H9 (cell line): ENCODE measurements around the gene FAM43A. TPM values are rescaled to one million over a fixed set of nuclear protein-coding genes. Genes with fewer than 3 reads are reported as not detected.

ENCODE experiments used
- DNase-seq: peaks from one replicate; pipeline ENCODE4 v3.0.0-alpha.2; 2017
- H2AFZ ChIP-seq: one replicate; pipeline ENCODE4 v1.6.1; 2013; ENCODE audit warnings: mild to moderate bottlenecking, low read length, control low read depth, moderate library complexity
- H2AK5ac ChIP-seq: 2 replicates; pipeline ENCODE4 v1.6.1; 2013; ENCODE audit warnings: low read length, control low read depth, mixed read lengths; ENCODE audit not compliant: insufficient read length
- H2BK120ac ChIP-seq: one replicate; pipeline ENCODE4 v1.6.1; 2013; ENCODE audit warnings: low read depth, mild to moderate bottlenecking, low read length, control low read depth, inconsistent platforms; ENCODE audit not compliant: poor library complexity, severe bottlenecking
- H2BK12ac ChIP-seq: 2 replicates; pipeline ENCODE4 v1.6.1; 2013; ENCODE audit warnings: low read length, control low read depth, mixed read lengths, low read depth; ENCODE audit not compliant: insufficient read length
- H2BK15ac ChIP-seq: 2 replicates; pipeline ENCODE4 v1.6.1; 2013; ENCODE audit warnings: low read depth, low read length, control low read depth
- H2BK20ac ChIP-seq: one replicate; pipeline ENCODE4 v1.6.1; 2013; ENCODE audit warnings: low read depth, mild to moderate bottlenecking, low read length, control low read depth, inconsistent platforms; ENCODE audit not compliant: poor library complexity, severe bottlenecking
- H2BK5ac ChIP-seq: 2 replicates; pipeline ENCODE4 v1.6.1; 2013; ENCODE audit warnings: low read length, control low read depth, mixed read lengths; ENCODE audit not compliant: insufficient read length
- H3K14ac ChIP-seq: 2 replicates; pipeline ENCODE4 v1.6.1; 2013; ENCODE audit warnings: low read length, control low read depth; ENCODE audit not compliant: insufficient read depth
- H3K18ac ChIP-seq: 2 replicates; pipeline ENCODE4 v1.6.1; 2013; ENCODE audit warnings: low read depth, mild to moderate bottlenecking, mixed read lengths, low read length, control low read depth; ENCODE audit not compliant: insufficient read length
- H3K23ac ChIP-seq: 2 replicates; pipeline ENCODE4 v1.6.1; 2013; ENCODE audit warnings: low read length, control low read depth, mixed read lengths, low read depth; ENCODE audit not compliant: insufficient read length
- H3K23me2 ChIP-seq: 2 replicates; pipeline ENCODE4 v1.6.1; 2013; ENCODE audit warnings: low read depth, mild to moderate bottlenecking, mixed read lengths, low read length, control low read depth; ENCODE audit not compliant: insufficient read length, poor library complexity, severe bottlenecking
- H3K27ac ChIP-seq: 2 replicates; pipeline ENCODE4 v1.5.1; 2013; ENCODE audit warnings: low read length, control low read depth, mixed read lengths, low read depth; ENCODE audit not compliant: insufficient read length
- H3K27me3 ChIP-seq: 2 replicates; pipeline ENCODE4 v1.6.1; 2013; ENCODE audit warnings: low read length, control low read depth, inconsistent platforms; ENCODE audit not compliant: insufficient read depth
- H3K4ac ChIP-seq: 2 replicates; pipeline ENCODE4 v1.6.1; 2013; ENCODE audit warnings: low read depth, mild to moderate bottlenecking, control low read depth, inconsistent platforms, low read length, moderate library complexity
- H3K4me1 ChIP-seq: 2 replicates; pipeline ENCODE4 v1.6.1; 2013; ENCODE audit warnings: low read length, control low read depth, inconsistent platforms; ENCODE audit not compliant: insufficient read depth
- H3K4me2 ChIP-seq: 2 replicates; pipeline ENCODE4 v1.6.1; 2013; ENCODE audit warnings: low read length, control low read depth, mixed read lengths; ENCODE audit not compliant: insufficient read length, insufficient read depth
- H3K56ac ChIP-seq: 2 replicates; pipeline ENCODE4 v1.6.1; 2013; ENCODE audit warnings: low read depth, mild to moderate bottlenecking, mixed read lengths, low read length, control low read depth; ENCODE audit not compliant: insufficient read length
- H3K79me1 ChIP-seq: 2 replicates; pipeline ENCODE4 v1.6.1; 2013; ENCODE audit warnings: low read depth, mild to moderate bottlenecking, moderate library complexity, low read length, control low read depth, inconsistent platforms; ENCODE audit not compliant: insufficient read depth, poor library complexity, severe bottlenecking
- H3K79me2 ChIP-seq: 2 replicates; pipeline ENCODE4 v1.6.1; 2013; ENCODE audit warnings: low read length, control low read depth, inconsistent platforms; ENCODE audit not compliant: insufficient read depth
- H3K9ac ChIP-seq: 2 replicates; pipeline ENCODE4 v1.6.1; 2013; ENCODE audit warnings: low read length, control low read depth, mixed read lengths; ENCODE audit not compliant: insufficient read length; ENCODE audit errors: extremely low read depth
- H3K9me3 ChIP-seq: one replicate; pipeline ENCODE4 v1.6.1; 2013; ENCODE audit warnings: low read depth, low read length, inconsistent platforms; ENCODE audit not compliant: control insufficient read depth
- H3T11ph ChIP-seq: one replicate; pipeline ENCODE4 v1.6.1; 2013; ENCODE audit warnings: mild to moderate bottlenecking, low read length, control low read depth, inconsistent platforms
- H4K20me1 ChIP-seq: one replicate; pipeline ENCODE4 v1.6.1; 2013; ENCODE audit not compliant: control insufficient read depth, insufficient read length, insufficient read depth
- H4K5ac ChIP-seq: 2 replicates; pipeline ENCODE4 v1.6.1; 2013; ENCODE audit warnings: low read depth, mild to moderate bottlenecking, mixed read lengths, low read length, control low read depth; ENCODE audit not compliant: insufficient read length
- H4K8ac ChIP-seq: replicated peaks from 2 replicates; pipeline ENCODE4 v1.6.1; 2013; ENCODE audit warnings: low read length, control low read depth, mixed read lengths, low read depth; ENCODE audit not compliant: insufficient read length
- H4K91ac ChIP-seq: 2 replicates; pipeline ENCODE4 v1.6.1; 2013; ENCODE audit warnings: low read depth, mild to moderate bottlenecking, moderate library complexity, mixed read lengths, low read length, control low read depth; ENCODE audit not compliant: insufficient read length
- H3K27ac Mint-ChIP-seq, 3 experiments: 2 replicates in 2 of 3; 3 replicates in 1 of 3; pipeline ENCODE4 v1.8.0; 2020 to 2021; ENCODE audit warnings: mixed read lengths in 3 of 3, mild to moderate bottlenecking in 1 of 3, moderate library complexity in 1 of 3
- H3K27me3 Mint-ChIP-seq: 2 replicates; pipeline ENCODE4 v1.8.0; 2021; ENCODE audit warnings: low read depth, mild to moderate bottlenecking, moderate library complexity, mixed read lengths
- H3K36me3 Mint-ChIP-seq, 3 experiments: 2 replicates in 2 of 3; 3 replicates in 1 of 3; pipeline ENCODE4 v1.8.0; 2020 to 2021; ENCODE audit warnings: low read depth in 3 of 3, mixed read lengths in 3 of 3; ENCODE audit not compliant: insufficient read depth in 1 of 3
- H3K4me1 Mint-ChIP-seq, 2 experiments: 2 replicates each; pipeline ENCODE4 v1.8.0; 2020; ENCODE audit warnings: mixed read lengths in 2 of 2
- H3K4me3 Mint-ChIP-seq, 2 experiments: 2 replicates in 1 of 2; 3 replicates in 1 of 2; pipeline ENCODE4 v1.8.0; 2020 to 2021; ENCODE audit warnings: mild to moderate bottlenecking in 2 of 2, mixed read lengths in 2 of 2, moderate library complexity in 1 of 2
- H3K9me3 Mint-ChIP-seq, 2 experiments: 2 replicates in 1 of 2; 3 replicates in 1 of 2; pipeline ENCODE4 v1.8.0; 2020; ENCODE audit warnings: mild to moderate bottlenecking in 2 of 2, mixed read lengths in 2 of 2, moderate library complexity in 1 of 2
- CTCF ChIP-seq: fragments of 200-600 bp; sonication (generic); conservative IDR thresholded peaks from 3 replicates; pipeline ENCODE4 v1.8.0; 2021; ENCODE audit warnings: antibody characterized with exemption, mild to moderate bottlenecking
- WGBS: extraction: QIAGEN DNeasy Blood & Tissue Kit; methylation state at CpG from one replicate; pipeline ENCODE4 v1.1.7; 2013; ENCODE audit warnings: missing lambda C conversion rate, low lambda C conversion rate, mixed read lengths; ENCODE audit not compliant: insufficient read length; ENCODE audit errors: extremely low coverage; 5-methylcytosine and 5-hydroxymethylcytosine counted together
- total RNA-seq: library from RNA; stranded (reverse); gene quantifications from 2 replicates; pipeline ENCODE4 v1.2.1, GENCODE V29; 2021

Gene FAM43A
- total RNA-seq, 1 experiment from 2014 or later = 2.7 TPM

GRCh38 chr3:194683380-194683779 is 2.3 kb upstream of the FAM43A start:
- no peaks in the 10 kb centered on the region; a peak in 1 of 5 replicates for H3K9me3 Mint-ChIP-seq
- no peak overlapping the region for H3K27ac ChIP-seq
- no peak overlapping the region for H3K4me2 ChIP-seq

More at GRCh38 chr3:194683380-194683779, 2.3 kb upstream of the FAM43A start:
- H3K27me3 ChIP-seq = peaks cover 22% of the 10 kb centered on the region; the same call in 1 of the 2 replicates
- H3K18ac ChIP-seq = no peak overlapping the region
- H3K23ac ChIP-seq = no peak overlapping the region
- no peaks in the 10 kb centered on the region for H3K79me1 ChIP-seq
- WGBS = no CpG with 5 or more reads among the region's 2 CpGs
- H2BK20ac ChIP-seq = no peak overlapping the region
- Mint-ChIP-seq H3K36me3 (no peaks in the 10 kb centered on the region), H3K4me3 (no peak overlapping the region; a peak in 1 of 5 replicates), H3K4me1 (peaks cover 9 to 16% of the 10 kb centered on the region in 2 experiments), H3K27ac (no peak overlapping the region), H3K27me3 (peaks cover 51% of the 10 kb centered on the region)
- H2AK5ac ChIP-seq = no peak overlapping the region
- no peak overlapping the region for H3K14ac ChIP-seq
- H3K56ac ChIP-seq = no peak overlapping the region
- H3K9me3 ChIP-seq = no peaks in the 10 kb centered on the region
- H4K8ac ChIP-seq = no peak overlapping the region
- no peak overlapping the region for H2BK12ac ChIP-seq
- H3K79me2 ChIP-seq = no peaks in the 10 kb centered on the region
- no peak overlapping the region for H4K91ac ChIP-seq
- TF ChIP-seq CTCF = no peak
- no peak overlapping the region for H2AFZ ChIP-seq
- H3K4me1 ChIP-seq = no peaks in the 10 kb centered on the region
- no peak overlapping the region for H2BK5ac ChIP-seq
- H3K9ac ChIP-seq = no peak overlapping the region
- no peak overlapping the region for H3K4ac ChIP-seq
- no peak overlapping the region for H2BK120ac ChIP-seq
- H3K23me2 ChIP-seq = peaks cover 26% of the 10 kb centered on the region
- no peak overlapping the region for H4K5ac ChIP-seq
- H2BK15ac ChIP-seq = no peak overlapping the region
- DNase-seq = no peak
- H4K20me1 ChIP-seq = no peaks in the 10 kb centered on the region
- H3T11ph ChIP-seq = no peak overlapping the region
